Breast epithelium (tissue), 3 donors: ENCODE results near the gene GPR22.

ENCODE experiments used
- CTCF ChIP-seq, 3 donors: fragments of 450-650 bp; IDR thresholded peaks; one replicate each; pipeline ENCODE4 v1.5.1; 2016 to 2017; ENCODE audit warnings: antibody characterized with exemption in 3 of 3, mild to moderate bottlenecking in 3 of 3, moderate library complexity in 3 of 3
- POLR2A ChIP-seq: fragments of 450-650 bp; IDR thresholded peaks from one replicate; pipeline ENCODE4 v1.6.1; 2016; ENCODE audit warnings: antibody characterized with exemption, mild to moderate bottlenecking, moderate library complexity

- TF ChIP-seq CTCF (IDR thresholded peaks at IDR 0.05) (no peak), POLR2A (no peak)
Observed at GRCh38 chr7:107494884-107495283, 25.0 kb downstream of the GPR22 start.
